GM12874 (cell line): ENCODE measurements around the gene NREP.

Experiments used
- TF ChIP-seq, protein P1 (sequence below): IDR thresholded peaks from 2 replicates; pipeline ENCODE4 v1.5.1; 2011; ENCODE audit warnings: low read depth, mild to moderate bottlenecking, control low read depth, low read length, moderate library complexity; ENCODE audit not compliant: insufficient read depth

NREP gene

DNA sequence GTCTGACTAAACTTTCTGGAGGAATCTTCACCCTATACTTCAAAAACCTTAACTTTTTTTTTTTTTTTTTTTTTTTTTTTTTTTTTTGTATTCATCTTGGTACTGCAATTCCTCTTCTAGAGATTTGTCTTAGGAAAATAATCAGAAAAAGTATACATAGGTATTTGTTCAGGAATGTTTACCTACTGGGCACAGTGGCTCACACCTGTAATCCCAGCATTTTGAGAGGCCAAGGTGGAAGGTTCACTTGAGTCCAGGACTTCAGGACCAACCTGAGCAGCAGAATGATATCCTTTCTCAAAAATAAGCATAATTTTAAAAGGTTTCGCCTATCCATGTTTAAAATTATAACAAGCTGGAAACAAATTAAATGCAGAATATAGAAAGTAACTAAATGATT, 33.3 kb upstream of the NREP start:
- TF ChIP-seq, protein P1, sequence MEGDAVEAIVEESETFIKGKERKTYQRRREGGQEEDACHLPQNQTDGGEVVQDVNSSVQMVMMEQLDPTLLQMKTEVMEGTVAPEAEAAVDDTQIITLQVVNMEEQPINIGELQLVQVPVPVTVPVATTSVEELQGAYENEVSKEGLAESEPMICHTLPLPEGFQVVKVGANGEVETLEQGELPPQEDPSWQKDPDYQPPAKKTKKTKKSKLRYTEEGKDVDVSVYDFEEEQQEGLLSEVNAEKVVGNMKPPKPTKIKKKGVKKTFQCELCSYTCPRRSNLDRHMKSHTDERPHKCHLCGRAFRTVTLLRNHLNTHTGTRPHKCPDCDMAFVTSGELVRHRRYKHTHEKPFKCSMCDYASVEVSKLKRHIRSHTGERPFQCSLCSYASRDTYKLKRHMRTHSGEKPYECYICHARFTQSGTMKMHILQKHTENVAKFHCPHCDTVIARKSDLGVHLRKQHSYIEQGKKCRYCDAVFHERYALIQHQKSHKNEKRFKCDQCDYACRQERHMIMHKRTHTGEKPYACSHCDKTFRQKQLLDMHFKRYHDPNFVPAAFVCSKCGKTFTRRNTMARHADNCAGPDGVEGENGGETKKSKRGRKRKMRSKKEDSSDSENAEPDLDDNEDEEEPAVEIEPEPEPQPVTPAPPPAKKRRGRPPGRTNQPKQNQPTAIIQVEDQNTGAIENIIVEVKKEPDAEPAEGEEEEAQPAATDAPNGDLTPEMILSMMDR, result no peak

DNA sequence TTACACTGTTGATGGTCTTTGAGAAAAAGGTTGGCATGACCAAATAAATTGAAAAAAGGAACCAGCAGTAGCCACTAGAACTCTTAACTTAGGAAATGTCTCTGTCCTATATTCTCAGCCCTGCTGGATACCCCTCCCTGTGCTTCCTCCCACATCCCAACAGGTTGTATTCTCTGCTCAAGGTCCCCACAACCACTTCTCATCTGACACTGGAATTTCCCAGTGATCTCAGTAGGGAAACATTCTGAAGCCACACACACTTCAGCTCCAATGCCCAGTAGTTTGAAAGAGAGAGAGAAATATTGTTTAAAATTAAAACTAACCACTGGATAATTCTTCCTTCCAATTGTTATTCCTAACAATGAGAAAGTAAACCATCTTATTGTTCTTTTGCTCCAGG, 30.0 kb upstream of the NREP start:
- TF ChIP-seq, protein P1, result no peak

DNA sequence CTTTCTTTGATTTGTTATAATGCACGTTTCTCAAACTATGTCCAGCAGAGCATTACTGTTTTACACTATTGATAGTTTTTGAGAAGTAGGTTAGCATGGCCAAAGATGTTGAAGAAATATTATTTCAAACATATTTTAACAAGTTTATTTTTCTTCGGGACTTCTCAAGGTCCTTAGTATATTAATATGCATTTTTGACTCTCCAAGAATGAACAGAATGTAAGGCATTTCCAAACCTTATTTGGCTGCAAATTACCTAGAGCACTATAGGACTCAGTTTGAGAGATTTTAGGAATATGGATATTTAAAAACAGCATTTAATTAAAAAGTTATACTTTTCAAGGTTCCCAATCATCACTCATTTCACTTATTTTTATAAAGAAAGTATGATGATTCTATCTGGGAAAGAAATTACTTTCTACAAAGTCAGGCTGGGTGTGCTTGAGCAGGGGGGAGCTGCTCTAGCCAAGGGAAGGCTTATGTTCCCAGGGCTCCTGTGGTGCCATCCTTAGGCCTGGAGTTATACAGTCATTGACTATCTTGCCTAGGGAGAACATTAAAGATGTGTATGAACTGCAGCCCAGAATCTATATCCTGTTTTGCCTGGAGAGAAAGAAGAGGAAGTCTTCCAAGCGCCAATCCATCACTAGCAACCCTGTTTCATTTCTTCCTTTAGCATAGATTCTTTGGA, 27.6 kb upstream of the NREP start:
- TF ChIP-seq, protein P1, result no peak

DNA sequence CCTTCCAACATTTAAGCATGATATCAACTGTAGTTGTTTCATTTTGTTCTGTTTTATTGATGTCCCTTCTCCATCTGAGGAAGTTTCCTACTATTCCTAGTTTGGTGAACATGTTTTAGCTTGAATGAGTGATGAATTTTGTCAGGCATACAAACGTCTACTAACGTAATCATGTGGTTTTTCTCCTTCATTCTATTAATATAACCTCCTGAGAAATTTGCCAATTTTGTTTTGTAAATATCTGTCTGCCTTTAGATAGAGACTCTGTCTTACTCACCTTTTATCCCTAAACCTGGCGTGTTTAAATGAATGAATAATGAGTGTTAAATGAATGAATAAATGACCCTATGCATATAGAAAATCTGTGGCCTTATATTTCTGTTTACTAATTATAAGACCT, 26.5 kb upstream of the NREP start:
- TF ChIP-seq, protein P1, result no peak

DNA sequence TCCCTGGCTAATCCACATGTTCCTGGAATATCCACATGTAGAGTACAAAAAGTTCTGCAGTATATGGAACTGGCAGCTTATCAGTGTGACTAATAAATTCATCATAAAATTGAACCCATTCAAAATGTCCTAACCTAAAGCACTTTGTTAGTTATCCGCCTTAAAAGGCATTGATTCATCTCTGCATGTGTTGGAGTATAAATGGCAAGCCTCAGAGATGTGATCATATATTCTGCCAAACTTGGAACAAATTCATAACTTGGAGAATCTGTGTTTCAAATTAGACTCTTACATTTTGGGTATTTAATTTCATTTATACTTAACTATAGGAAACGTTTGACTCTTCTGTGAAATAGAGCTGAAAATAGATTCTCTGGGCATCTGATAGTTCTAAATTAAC, 25.2 kb upstream of the NREP start:
- TF ChIP-seq, protein P1, result no peak

DNA sequence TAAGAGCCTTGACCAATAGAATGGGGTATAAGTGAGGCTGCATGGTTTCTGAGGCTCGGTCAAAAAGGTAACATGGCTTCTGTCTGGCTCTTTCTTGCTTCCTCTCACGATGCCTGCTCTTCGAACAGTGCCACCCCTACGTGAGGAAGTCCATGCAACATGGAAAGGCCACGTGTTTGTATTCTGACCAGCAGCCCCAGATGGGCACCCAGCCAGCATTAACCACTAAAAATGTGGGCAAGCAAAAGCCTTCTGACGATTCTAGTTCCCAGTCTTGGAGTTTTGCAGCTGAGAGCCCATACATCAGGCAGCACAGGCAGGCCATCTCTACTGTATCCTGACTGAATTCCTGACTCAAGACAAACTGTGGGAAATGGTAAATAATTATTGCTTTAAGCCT, 24.2 kb upstream of the NREP start:
- TF ChIP-seq, protein P1, result no peak

DNA sequence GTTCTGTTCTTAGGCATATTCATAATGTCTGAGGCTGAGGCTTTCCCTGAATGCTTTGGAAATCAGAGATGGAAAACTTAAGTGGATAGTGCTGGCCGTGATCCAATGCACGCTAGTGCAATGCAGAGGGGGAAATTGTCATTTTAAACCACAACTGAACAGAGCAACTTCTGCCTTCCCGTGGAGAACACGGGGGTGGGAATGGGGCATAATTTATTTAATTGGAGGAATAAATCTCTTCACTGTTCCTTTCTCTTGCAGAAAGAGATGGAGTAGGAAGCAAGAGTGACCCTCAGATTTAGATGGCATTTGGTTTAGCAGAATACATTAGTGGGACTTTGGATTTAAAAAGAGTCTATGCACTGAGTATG, 22.9 kb upstream of the NREP start:
- TF ChIP-seq, protein P1, result no peak
